ENCODE results near the gene FAM120A. TPM values are rescaled to one million over a fixed set of nuclear protein-coding genes. Genes with fewer than 3 reads are reported as not detected.

Gene FAM120A
- total RNA-seq, 1 donor from 2014 or later: 57.3 TPM

DNA sequence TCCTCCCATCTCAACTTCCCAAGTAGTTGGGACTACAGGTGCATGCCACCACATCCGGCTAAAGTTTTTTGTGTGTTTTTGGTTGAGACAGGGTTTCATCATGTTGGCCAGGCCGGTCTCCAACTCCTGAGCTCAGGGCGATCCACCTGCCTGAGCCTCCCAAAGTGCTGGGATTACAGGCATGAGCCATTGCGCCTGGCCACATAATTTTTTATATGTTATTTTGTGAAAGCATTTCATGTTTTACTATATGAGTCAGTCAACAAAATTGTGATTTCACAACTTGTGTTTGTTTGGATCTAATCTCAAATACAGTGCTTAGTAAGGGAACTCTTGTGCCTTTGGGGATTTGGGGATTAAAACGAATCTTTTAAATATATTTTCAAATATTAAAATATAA, 21.9 kb downstream of the FAM120A start:
- TF ChIP-seq CTCF (conservative IDR thresholded peaks at IDR 0.05): no peak
- Mint-ChIP-seq H3K36me3 (ENCODE audit: low read depth) (peaks cover 5% of the 10 kb centered on the region), H3K9me3 (no peaks in the 10 kb centered on the region), H3K4me3 (no peak overlapping the region), H3K27me3 (ENCODE audit: low read depth) (no peaks in the 10 kb centered on the region), H3K4me1 (peaks cover 18% of the 10 kb centered on the region), H3K27ac (ENCODE audit: unreplicated experiment) (no peak overlapping the region)
- no peak for DNase-seq (ENCODE audit: low read depth, low spot score)

- H3K36me3 Mint-ChIP-seq (ENCODE audit: low read depth): peaks cover 5% of the 10 kb centered on the region
- no peak for DNase-seq (ENCODE audit: low read depth, low spot score)
- H3K4me1 Mint-ChIP-seq: peaks cover 14% of the 10 kb centered on the region
- no peak overlapping the region for H3K27ac Mint-ChIP-seq (ENCODE audit: unreplicated experiment)
- H3K4me3 Mint-ChIP-seq: no peak overlapping the region
- no peaks in the 10 kb centered on the region for H3K27me3 Mint-ChIP-seq (ENCODE audit: low read depth)
- no peaks in the 10 kb centered on the region for H3K9me3 Mint-ChIP-seq
- TF ChIP-seq CTCF (conservative IDR thresholded peaks at IDR 0.05): no peak
Observed at GRCh38 chr9:93475108-93475507, 23.6 kb downstream of the FAM120A start.

GRCh38 chr9:93475856-93476255, 24.4 kb downstream of the FAM120A start:
- DNase-seq (ENCODE audit: low read depth, low spot score): no peak
- Mint-ChIP-seq H3K27me3 (ENCODE audit: low read depth) (no peaks in the 10 kb centered on the region), H3K36me3 (ENCODE audit: low read depth) (peaks cover 5% of the 10 kb centered on the region), H3K4me3 (no peak overlapping the region), H3K4me1 (peaks cover 12% of the 10 kb centered on the region), H3K9me3 (no peaks in the 10 kb centered on the region), H3K27ac (ENCODE audit: unreplicated experiment) (no peak overlapping the region)
- no peak for TF ChIP-seq CTCF (conservative IDR thresholded peaks at IDR 0.05)

- Mint-ChIP-seq H3K4me3 (no peak overlapping the region), H3K27ac (ENCODE audit: unreplicated experiment) (no peak overlapping the region), H3K9me3 (no peaks in the 10 kb centered on the region), H3K27me3 (ENCODE audit: low read depth) (no peaks in the 10 kb centered on the region), H3K4me1 (peaks cover 23% of the 10 kb centered on the region), H3K36me3 (ENCODE audit: low read depth) (peaks cover 5% of the 10 kb centered on the region)
- TF ChIP-seq CTCF (conservative IDR thresholded peaks at IDR 0.05): no peak
- no peak for DNase-seq (ENCODE audit: low read depth, low spot score)
Observed at GRCh38 chr9:93476924-93477323, 25.4 kb downstream of the FAM120A start.

DNA sequence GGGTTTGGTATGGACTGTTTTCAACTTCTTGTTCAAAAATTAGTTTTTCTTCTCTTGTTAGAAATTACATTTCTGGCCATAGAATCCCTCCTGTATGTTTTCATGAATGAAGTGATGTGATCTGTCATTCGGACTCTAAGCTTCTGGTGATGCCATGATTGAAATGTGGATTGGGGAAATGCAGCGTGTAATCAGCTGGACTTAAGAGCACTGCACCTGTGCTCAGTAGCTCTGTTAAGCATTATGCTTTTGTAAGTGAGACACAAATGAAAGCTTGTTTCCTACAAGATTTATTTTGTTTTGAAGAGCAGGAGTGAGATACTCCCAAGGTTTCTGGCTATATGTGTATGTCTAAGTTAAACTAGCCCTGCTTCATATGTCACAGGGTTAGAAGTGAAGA, 25.9 kb downstream of the FAM120A start:
- TF ChIP-seq CTCF (conservative IDR thresholded peaks at IDR 0.05): no peak
- H3K4me3 Mint-ChIP-seq: no peak overlapping the region
- H3K27me3 Mint-ChIP-seq (ENCODE audit: low read depth): no peaks in the 10 kb centered on the region
- peaks cover 24% of the 10 kb centered on the region for H3K4me1 Mint-ChIP-seq
- H3K9me3 Mint-ChIP-seq: no peaks in the 10 kb centered on the region
- no peak for DNase-seq (ENCODE audit: low read depth, low spot score)
- peaks cover 5% of the 10 kb centered on the region for H3K36me3 Mint-ChIP-seq (ENCODE audit: low read depth)
- H3K27ac Mint-ChIP-seq (ENCODE audit: unreplicated experiment): no peak overlapping the region

- Mint-ChIP-seq H3K4me3 (no peak overlapping the region), H3K36me3 (ENCODE audit: low read depth) (peaks cover 6% of the 10 kb centered on the region), H3K27me3 (ENCODE audit: low read depth) (no peaks in the 10 kb centered on the region), H3K4me1 (peaks cover 29% of the 10 kb centered on the region), H3K27ac (ENCODE audit: unreplicated experiment) (no peak overlapping the region), H3K9me3 (no peaks in the 10 kb centered on the region)
- no peak for TF ChIP-seq CTCF (conservative IDR thresholded peaks at IDR 0.05)
- no peak for DNase-seq (ENCODE audit: low read depth, low spot score)
Observed at GRCh38 chr9:93479726-93480125, 28.2 kb downstream of the FAM120A start.
